IPS-15b (cell line): ENCODE data around the gene PRDM16.

ENCODE experiments used
- H3K27me3 ChIP-seq: one replicate; pipeline ENCODE4 v1.6.1; 2013; ENCODE audit warnings: low read length; ENCODE audit not compliant: control insufficient read depth, insufficient read depth
- H3K36me3 ChIP-seq: one replicate; pipeline ENCODE4 v1.6.1; 2013; ENCODE audit warnings: low read length; ENCODE audit not compliant: control insufficient read depth, insufficient read depth
- H3K4me1 ChIP-seq: one replicate; pipeline ENCODE4 v1.6.1; 2013; ENCODE audit warnings: mild to moderate bottlenecking, low read length; ENCODE audit not compliant: control insufficient read depth, insufficient read depth
- H3K4me3 ChIP-seq: one replicate; pipeline ENCODE4 v1.5.1; 2013; ENCODE audit warnings: low read depth, low read length
- H3K9ac ChIP-seq: one replicate; pipeline ENCODE4 v1.6.1; 2013; ENCODE audit warnings: low read depth, mild to moderate bottlenecking, low read length
- H3K9me3 ChIP-seq: one replicate; pipeline ENCODE4 v1.6.1; 2013; ENCODE audit warnings: mild to moderate bottlenecking, low read length; ENCODE audit not compliant: control insufficient read depth, insufficient read depth

The PRDM16 gene

GRCh38 chr1:3410142-3410925 is 341.3 kb downstream of the PRDM16 start:
- Histone ChIP-seq H3K4me1 (no peaks in the 10 kb centered on the region), H3K9me3 (no peaks in the 10 kb centered on the region), H3K9ac (no peak overlapping the region), H3K36me3 (no peaks in the 10 kb centered on the region), H3K27me3 (no peaks in the 10 kb centered on the region), H3K4me3 (no peak overlapping the region)

- no peaks in the 10 kb centered on the region for H3K27me3 ChIP-seq
Observed at GRCh38 chr1:3411806-3412205, 342.8 kb downstream of the PRDM16 start.

GRCh38 chr1:3412376-3412775 is 343.4 kb downstream of the PRDM16 start:
- no peaks in the 10 kb centered on the region for H3K36me3 ChIP-seq
- H3K27me3 ChIP-seq, result no peaks in the 10 kb centered on the region
- H3K4me3 ChIP-seq, result no peak overlapping the region
- no peaks in the 10 kb centered on the region for H3K4me1 ChIP-seq
- no peak overlapping the region for H3K9ac ChIP-seq
- peaks cover 7% of the 10 kb centered on the region for H3K9me3 ChIP-seq

More at GRCh38 chr1:3411806-3412205, 342.8 kb downstream of the PRDM16 start:
- H3K9ac ChIP-seq, result no peak overlapping the region
- no peak overlapping the region for H3K4me3 ChIP-seq
- no peaks in the 10 kb centered on the region for H3K36me3 ChIP-seq
- no peaks in the 10 kb centered on the region for H3K4me1 ChIP-seq
- H3K9me3 ChIP-seq, result peaks cover 3% of the 10 kb centered on the region

- Histone ChIP-seq H3K4me1 (no peaks in the 10 kb centered on the region), H3K9me3 (peaks cover 7% of the 10 kb centered on the region), H3K27me3 (no peaks in the 10 kb centered on the region), H3K4me3 (no peak overlapping the region), H3K36me3 (no peaks in the 10 kb centered on the region), H3K9ac (no peak overlapping the region)
Observed at GRCh38 chr1:3413975-3414710, 345.1 kb downstream of the PRDM16 start.

GRCh38 chr1:3415260-3416090 is 346.5 kb downstream of the PRDM16 start:
- H3K4me3 ChIP-seq, result no peak overlapping the region
- H3K9me3 ChIP-seq, result peaks cover 7% of the 10 kb centered on the region
- no peaks in the 10 kb centered on the region for H3K27me3 ChIP-seq
- H3K36me3 ChIP-seq, result no peaks in the 10 kb centered on the region
- H3K4me1 ChIP-seq, result no peaks in the 10 kb centered on the region
- no peak overlapping the region for H3K9ac ChIP-seq

GRCh38 chr1:3417082-3417739 is 348.2 kb downstream of the PRDM16 start:
- Histone ChIP-seq H3K36me3 (no peaks in the 10 kb centered on the region), H3K27me3 (no peaks in the 10 kb centered on the region)

GRCh38 chr1:3417934-3418333 is 348.9 kb downstream of the PRDM16 start:
- Histone ChIP-seq H3K27me3 (no peaks in the 10 kb centered on the region), H3K36me3 (no peaks in the 10 kb centered on the region), H3K9me3 (peaks cover 7% of the 10 kb centered on the region), H3K4me1 (no peaks in the 10 kb centered on the region), H3K9ac (no peak overlapping the region), H3K4me3 (no peak overlapping the region)

More at GRCh38 chr1:3417082-3417739, 348.2 kb downstream of the PRDM16 start:
- no peaks in the 10 kb centered on the region for H3K4me1 ChIP-seq
- no peak overlapping the region for H3K9ac ChIP-seq
- H3K9me3 ChIP-seq, result peaks cover 7% of the 10 kb centered on the region
- H3K4me3 ChIP-seq, result no peak overlapping the region

GRCh38 chr1:3418600-3418999 is 349.6 kb downstream of the PRDM16 start:
- H3K4me3 ChIP-seq, result no peak overlapping the region
- H3K27me3 ChIP-seq, result no peaks in the 10 kb centered on the region
- no peak overlapping the region for H3K9ac ChIP-seq
- H3K36me3 ChIP-seq, result no peaks in the 10 kb centered on the region
- H3K4me1 ChIP-seq, result no peaks in the 10 kb centered on the region
- H3K9me3 ChIP-seq, result peaks cover 7% of the 10 kb centered on the region

- Histone ChIP-seq H3K9ac (no peak overlapping the region), H3K36me3 (no peaks in the 10 kb centered on the region), H3K4me3 (no peak overlapping the region), H3K9me3 (peaks cover 7% of the 10 kb centered on the region), H3K27me3 (no peaks in the 10 kb centered on the region), H3K4me1 (no peaks in the 10 kb centered on the region)
Observed at GRCh38 chr1:3419415-3420204, 350.6 kb downstream of the PRDM16 start.

- Histone ChIP-seq H3K4me1 (no peaks in the 10 kb centered on the region), H3K9me3 (peaks cover 7% of the 10 kb centered on the region), H3K4me3 (no peak overlapping the region), H3K27me3 (no peaks in the 10 kb centered on the region), H3K36me3 (no peaks in the 10 kb centered on the region), H3K9ac (no peak overlapping the region)
Observed at GRCh38 chr1:3420218-3420951, 351.4 kb downstream of the PRDM16 start.
